Measurements from ENCODE around the gene RABGGTB.
"Not testable (repeated sequence)": the region's sequence is repeated elsewhere in the genome, so short reads cannot be mapped to it uniquely, and the experiment has no call there.

Gene RABGGTB

DNA sequence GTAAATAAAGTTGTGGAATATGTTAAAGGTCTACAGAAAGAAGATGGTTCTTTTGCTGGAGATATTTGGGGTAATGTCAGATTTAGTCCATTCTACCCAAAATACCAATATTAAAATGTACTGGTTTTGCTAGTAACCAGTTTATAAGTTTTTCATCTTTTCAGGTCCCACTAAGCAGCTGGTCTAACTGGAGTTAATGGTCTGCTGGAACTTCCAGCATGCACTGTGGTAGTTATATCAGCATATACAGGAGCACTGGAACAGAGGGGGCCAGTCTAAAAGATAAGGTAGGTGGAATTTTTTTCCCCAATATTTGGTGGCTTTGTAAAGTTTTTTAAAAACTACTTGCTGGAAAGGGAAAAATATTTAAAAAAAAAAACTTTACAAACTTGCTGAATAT is 3.9 kb downstream of the RABGGTB start:
- no peaks in the 10 kb centered on the region for H3K27me3 ChIP-seq
- peaks cover 0 to 4% (median 0%) of the 10 kb centered on the region in 11 experiments; a peak in 1 of 22 replicates for H3K9me3 ChIP-seq (replicated peaks in 1 of 11)
- H3K4me2 ChIP-seq = peak overlapping the region; percentile 93 to 100 (median 97)
- H4K20me1 ChIP-seq = peaks cover 76 to 84% (median 82%) of the 10 kb centered on the region in 11 experiments
- H3K27ac ChIP-seq = peak overlapping the region in 5 of 11 experiments; percentile 23 to 99 (median 96); a peak in 6 of 22 replicates
- H3K36me3 ChIP-seq = peaks cover 77 to 82% (median 80%) of the 10 kb centered on the region in 11 experiments
- H3K4me1 ChIP-seq = peaks cover 40 to 62% (median 50%) of the 10 kb centered on the region in 10 experiments
- peak overlapping the region; percentile 73 to 85 (median 76); a peak in 18 of 20 replicates for H3K4me3 ChIP-seq
- TF ChIP-seq Cebpa-rat (IDR thresholded peaks at IDR 0.05) = no peak
- H3K9ac ChIP-seq = peak overlapping the region; percentile 87 to 99 (median 94)

DNA sequence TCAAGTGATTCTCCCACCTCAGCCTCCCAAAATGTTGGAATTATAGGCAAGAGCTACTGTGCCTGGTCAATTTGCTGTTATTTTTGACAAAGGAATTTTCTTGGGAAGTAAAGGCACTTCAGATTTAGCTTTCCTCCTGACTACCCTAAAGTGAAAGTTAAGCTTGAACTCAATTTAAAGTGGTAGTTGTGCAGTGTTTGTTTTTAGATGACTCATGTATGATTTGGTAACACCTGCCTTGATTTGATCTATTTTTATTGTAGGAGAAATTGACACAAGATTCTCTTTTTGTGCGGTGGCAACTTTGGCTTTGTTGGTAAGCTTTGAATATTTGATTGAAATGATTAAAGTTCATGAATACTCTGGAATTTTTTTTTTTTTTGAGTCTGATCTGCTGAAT is 5.0 kb downstream of the RABGGTB start:
- no peaks in the 10 kb centered on the region for H3K9me3 ChIP-seq (replicated peaks in 1 of 11)
- peaks cover 88 to 93% (median 90%) of the 10 kb centered on the region in 11 experiments for H3K36me3 ChIP-seq
- H4K20me1 ChIP-seq = peaks cover 87 to 94% (median 92%) of the 10 kb centered on the region in 11 experiments
- H3K4me2 ChIP-seq = peak overlapping the region; percentile 93 to 100 (median 97)
- peaks cover 32 to 54% (median 43%) of the 10 kb centered on the region in 10 experiments for H3K4me1 ChIP-seq
- H3K27me3 ChIP-seq = no peaks in the 10 kb centered on the region
- no peak for TF ChIP-seq Cebpa-rat (IDR thresholded peaks at IDR 0.05)
- H3K27ac ChIP-seq = peak overlapping the region in 10 of 11 experiments; percentile 6 to 99 (median 49); a peak in 14 of 22 replicates
- peak overlapping the region; percentile 87 to 99 (median 94); a peak in 17 of 22 replicates for H3K9ac ChIP-seq
- peak overlapping the region in 9 of 10 experiments; percentile 73 to 85 (median 76); a peak in 16 of 20 replicates for H3K4me3 ChIP-seq

DNA sequence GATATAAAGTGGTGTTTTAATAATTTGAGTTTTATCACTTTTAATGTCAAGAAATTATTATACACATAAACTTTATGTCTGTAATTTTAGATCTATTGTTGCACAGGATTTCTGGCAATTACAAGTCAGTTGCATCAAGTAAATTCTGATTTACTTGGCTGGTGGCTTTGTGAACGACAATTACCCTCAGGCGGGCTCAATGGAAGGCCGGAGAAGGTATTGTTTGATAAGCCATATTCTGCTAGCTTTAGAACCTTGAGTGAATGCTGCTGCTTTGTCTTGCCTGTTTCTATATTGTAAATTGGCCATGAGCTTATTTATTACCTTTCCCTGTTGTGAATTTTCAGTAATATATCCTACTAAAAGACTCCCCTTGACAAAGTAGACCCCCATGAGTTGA is 6.0 kb downstream of the RABGGTB start:
- no peak for TF ChIP-seq Cebpa-rat (IDR thresholded peaks at IDR 0.05)
- no peaks in the 10 kb centered on the region for H3K27me3 ChIP-seq
- no peaks in the 10 kb centered on the region for H3K9me3 ChIP-seq (replicated peaks in 1 of 11)
- peak overlapping the region in 9 of 11 experiments; percentile 25 to 100 (median 33); a peak in 10 of 22 replicates for H3K4me2 ChIP-seq
- H3K4me3 ChIP-seq = peak overlapping the region in 2 of 10 experiments; percentile 11; a peak in 3 of 20 replicates
- peaks cover 97 to 100% (median 100%) of the 10 kb centered on the region in 11 experiments for H4K20me1 ChIP-seq
- H3K4me1 ChIP-seq = peaks cover 32 to 54% (median 42%) of the 10 kb centered on the region in 10 experiments
- H3K36me3 ChIP-seq = peaks cover 96 to 100% (median 100%) of the 10 kb centered on the region in 11 experiments
- H3K9ac ChIP-seq = no peak overlapping the region
- no peak overlapping the region for H3K27ac ChIP-seq

DNA sequence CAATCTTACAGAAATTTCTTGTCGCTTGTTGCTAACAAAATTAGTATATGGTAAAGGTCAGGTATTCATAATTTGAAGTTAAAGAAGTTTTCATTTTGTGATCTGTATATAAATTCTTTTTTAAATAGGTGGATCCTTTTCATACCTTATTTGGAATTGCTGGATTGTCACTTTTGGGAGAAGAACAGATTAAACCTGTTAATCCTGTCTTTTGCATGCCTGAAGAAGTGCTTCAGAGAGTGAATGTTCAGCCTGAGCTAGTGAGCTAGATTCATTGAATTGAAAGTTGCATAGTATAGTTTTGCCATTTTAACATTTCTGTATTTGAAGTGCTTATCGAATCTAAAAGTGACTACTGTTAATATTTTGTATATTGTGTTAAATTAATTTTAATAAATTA is 8.3 kb downstream of the RABGGTB start:
- no peaks in the 10 kb centered on the region for H3K9me3 ChIP-seq (replicated peaks in 1 of 11)
- H4K20me1 ChIP-seq = peaks cover 77 to 98% (median 89%) of the 10 kb centered on the region in 11 experiments
- no peaks in the 10 kb centered on the region for H3K27me3 ChIP-seq
- no peak overlapping the region; a peak in 1 of 22 replicates for H3K9ac ChIP-seq
- peaks cover 77 to 99% (median 90%) of the 10 kb centered on the region in 11 experiments for H3K36me3 ChIP-seq
- no peak overlapping the region for H3K27ac ChIP-seq
- peaks cover 21 to 47% (median 30%) of the 10 kb centered on the region in 10 experiments for H3K4me1 ChIP-seq
- TF ChIP-seq Cebpa-rat (IDR thresholded peaks at IDR 0.05) = no peak
- no peak overlapping the region for H3K4me2 ChIP-seq
- no peak overlapping the region for H3K4me3 ChIP-seq

DNA sequence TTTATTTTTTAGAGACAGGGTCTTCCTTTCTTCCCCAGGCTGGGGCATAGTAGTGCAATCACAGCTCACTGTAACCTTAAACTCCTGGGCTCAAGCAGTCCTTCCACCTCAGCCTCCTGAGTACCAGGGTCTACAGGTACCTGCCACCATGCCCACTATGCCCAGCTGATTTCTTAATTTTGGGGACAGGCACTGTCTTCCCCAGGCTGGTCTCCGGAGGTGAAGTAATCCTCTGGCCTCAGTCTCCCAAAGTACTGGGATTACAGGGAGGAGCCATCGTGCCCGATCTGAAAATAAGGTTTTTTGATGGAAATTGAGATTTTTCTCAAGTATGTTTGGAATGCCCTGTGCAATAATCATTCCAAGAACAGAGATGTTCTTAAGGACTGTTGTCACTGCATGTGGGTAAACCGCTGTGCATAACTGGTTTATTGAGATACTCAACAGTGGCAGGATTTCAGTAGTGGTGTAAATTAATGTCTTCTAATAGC is 9.7 kb downstream of the RABGGTB start:
- H3K9ac ChIP-seq = no peak overlapping the region
- H3K36me3 ChIP-seq = peaks cover 64 to 86% (median 77%) of the 10 kb centered on the region in 11 experiments
- TF ChIP-seq Cebpa-rat (IDR thresholded peaks at IDR 0.05) = no peak
- H3K9me3 ChIP-seq (replicated peaks in 1 of 11) = no peaks in the 10 kb centered on the region
- H3K4me2 ChIP-seq = no peak overlapping the region
- H3K4me1 ChIP-seq = peaks cover 7 to 33% (median 17%) of the 10 kb centered on the region in 10 experiments
- H3K4me3 ChIP-seq = no peak overlapping the region
- H4K20me1 ChIP-seq = peaks cover 63 to 84% (median 76%) of the 10 kb centered on the region in 11 experiments
- H3K27ac ChIP-seq = no peak overlapping the region
- no peaks in the 10 kb centered on the region for H3K27me3 ChIP-seq

DNA sequence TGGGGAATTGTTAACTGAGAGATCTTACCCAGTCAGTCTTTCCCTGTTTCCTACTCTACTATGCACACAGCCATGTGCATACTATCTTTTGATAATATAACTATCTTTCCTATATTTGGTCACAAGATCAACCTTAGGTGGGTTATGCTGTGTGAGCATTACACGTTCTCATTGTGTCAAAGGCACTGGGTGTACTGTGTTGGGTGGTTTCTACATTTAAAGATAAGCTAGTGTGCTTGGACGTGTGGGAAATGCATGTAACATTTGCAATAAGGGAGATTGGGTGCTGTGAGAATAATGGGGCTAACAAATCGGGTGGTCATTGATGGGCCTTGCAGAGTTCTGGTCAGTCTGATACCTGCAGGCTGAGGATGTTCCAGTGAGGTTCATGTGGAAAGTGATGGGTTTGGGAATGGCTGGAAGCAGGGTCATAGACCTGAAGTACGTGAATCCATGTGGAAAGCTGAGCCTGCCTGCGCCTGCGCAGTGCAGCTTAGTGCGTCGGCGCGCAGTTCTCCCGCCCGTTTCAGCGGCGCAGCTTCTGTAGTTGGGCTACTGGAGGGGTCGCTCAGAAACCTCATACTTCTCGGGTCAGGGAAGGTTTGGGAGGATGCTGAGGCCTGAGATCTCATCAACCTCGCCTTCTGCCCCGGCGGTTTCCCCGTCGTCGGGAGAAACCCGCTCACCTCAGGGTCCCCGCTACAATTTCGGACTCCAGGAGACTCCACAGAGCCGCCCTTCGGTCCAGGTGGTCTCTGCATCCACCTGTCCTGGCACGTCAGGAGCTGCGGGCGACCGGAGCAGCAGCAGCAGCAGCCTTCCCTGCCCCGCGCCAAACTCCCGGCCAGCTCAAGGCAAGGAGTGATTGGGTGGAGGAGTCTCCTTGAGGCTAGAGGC is 10.6 kb downstream of the RABGGTB start, which contains the start of gene MSH4:
Gene MSH4 (plus strand): TSS at position 507 of the 897 bp plus-strand sequence. CDS start 104 bp downstream, at position 611.
- no peak for TF ChIP-seq Cebpa-rat (IDR thresholded peaks at IDR 0.05)
- Histone ChIP-seq H3K9ac (no peak within 1 kb of the TSS), H3K27me3 (no peaks in the 10 kb centered on the region), H4K20me1 (peaks cover 55 to 75% (median 67%) of the 10 kb centered on the region in 11 experiments), H3K4me1 (peaks cover 0 to 24% (median 8%) of the 10 kb centered on the region in 10 experiments; a peak in 12 of 20 replicates), H3K9me3 (replicated peaks in 1 of 11) (no peaks in the 10 kb centered on the region), H3K36me3 (peaks cover 55 to 77% (median 68%) of the 10 kb centered on the region in 11 experiments), H3K4me3 (no peak within 1 kb of the TSS), H3K27ac (no peak within 1 kb of the TSS), H3K4me2 (no peak within 1 kb of the TSS)

DNA sequence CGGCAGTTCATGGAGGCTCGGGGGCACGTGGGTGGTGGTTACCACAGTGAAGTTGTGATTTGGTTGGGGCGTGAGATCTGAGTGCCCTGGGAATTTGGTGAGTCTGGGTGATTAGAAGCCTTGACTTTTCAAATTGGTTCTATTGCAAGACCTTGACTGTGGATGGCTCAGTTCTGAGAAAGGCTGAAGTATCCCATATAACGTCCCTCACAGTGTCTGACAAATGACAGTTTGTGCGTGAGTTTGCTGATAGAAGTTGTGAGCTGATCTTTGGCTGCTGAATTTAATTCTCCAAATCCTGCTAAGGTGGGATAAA is 11.2 kb downstream of the RABGGTB start:
- TF ChIP-seq Cebpa-rat (IDR thresholded peaks at IDR 0.05) = no peak

DNA sequence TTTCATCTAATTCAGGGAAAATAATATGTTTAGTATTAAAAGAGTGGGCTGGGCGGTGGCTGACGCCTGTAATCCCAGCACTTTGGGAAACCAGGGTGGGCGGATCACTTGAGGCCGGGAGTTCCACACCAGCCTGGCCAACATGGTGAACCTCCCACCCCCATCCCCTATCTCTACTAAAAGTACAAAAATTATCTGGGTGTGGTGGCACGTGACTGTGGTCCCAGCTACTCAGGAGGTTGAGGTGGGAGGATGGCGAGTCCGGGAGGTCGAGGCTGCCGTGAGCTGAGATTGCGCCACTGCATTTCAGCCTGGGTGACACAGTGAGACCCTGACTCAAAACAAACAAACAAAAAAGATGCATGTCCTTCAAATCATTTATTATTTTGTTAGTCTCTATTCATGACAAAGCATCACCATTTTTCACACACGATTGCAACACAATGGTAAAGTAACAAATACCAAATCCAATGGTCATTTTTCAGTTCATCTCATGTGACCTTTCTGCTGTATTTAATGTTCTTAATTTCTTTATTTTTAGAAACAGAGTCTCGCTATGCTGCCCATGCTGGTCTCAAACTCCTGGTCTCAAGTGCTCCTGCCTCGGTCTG is 11.7 kb downstream of the RABGGTB start:
- H3K9ac ChIP-seq = no peak overlapping the region
- H3K9me3 ChIP-seq (replicated peaks in 1 of 11) = no peaks in the 10 kb centered on the region
- H4K20me1 ChIP-seq = peaks cover 44 to 64% (median 56%) of the 10 kb centered on the region in 11 experiments
- H3K4me3 ChIP-seq = no peak overlapping the region
- no peaks in the 10 kb centered on the region for H3K27me3 ChIP-seq
- peaks cover 44 to 66% (median 57%) of the 10 kb centered on the region in 11 experiments for H3K36me3 ChIP-seq
- peaks cover 0 to 14% (median under 1%) of the 10 kb centered on the region in 10 experiments; a peak in 5 of 20 replicates for H3K4me1 ChIP-seq
- TF ChIP-seq Cebpa-rat (IDR thresholded peaks at IDR 0.05) = no peak
- H3K4me2 ChIP-seq = no peak overlapping the region
- H3K27ac ChIP-seq = no peak overlapping the region

More for the DNA sequence above, 11.2 kb downstream of the RABGGTB start:
- Histone ChIP-seq H3K4me2 (no peak overlapping the region), H3K4me1 (peaks cover 0 to 18% (median 4%) of the 10 kb centered on the region in 10 experiments; a peak in 7 of 20 replicates), H3K9ac (no peak overlapping the region), H3K27me3 (no peaks in the 10 kb centered on the region), H3K27ac (no peak overlapping the region), H4K20me1 (peaks cover 49 to 69% (median 61%) of the 10 kb centered on the region in 11 experiments), H3K36me3 (peaks cover 49 to 71% (median 62%) of the 10 kb centered on the region in 11 experiments), H3K4me3 (no peak overlapping the region), H3K9me3 (replicated peaks in 1 of 11) (no peaks in the 10 kb centered on the region)

DNA sequence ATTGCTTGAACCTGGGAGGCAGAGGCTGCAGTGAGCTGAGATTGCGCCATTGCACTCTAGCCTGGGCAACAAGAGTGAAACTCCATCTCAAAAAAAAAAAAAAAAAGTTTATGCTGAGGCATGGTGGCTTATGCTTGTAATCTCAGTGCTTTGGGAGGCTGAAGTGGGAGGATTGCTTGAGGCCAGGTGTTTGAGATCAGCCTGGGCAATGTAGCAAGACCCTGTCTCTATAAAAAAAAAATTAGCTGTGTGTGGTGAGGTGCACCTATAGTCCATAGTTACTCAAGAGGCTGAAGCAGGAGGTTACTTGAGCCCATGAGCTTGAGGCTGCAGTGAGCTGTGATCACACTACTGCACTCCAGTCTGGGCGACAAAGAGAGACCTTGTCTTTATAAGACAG is 15.4 kb downstream of the RABGGTB start:
- peaks cover 7 to 29% (median 19%) of the 10 kb centered on the region in 11 experiments for H3K36me3 ChIP-seq
- not testable (repeated sequence) for H3K27me3 ChIP-seq; H3K27ac ChIP-seq; H3K9ac ChIP-seq; H3K4me1 ChIP-seq; H3K4me3 ChIP-seq; H3K9me3 ChIP-seq (replicated peaks in 1 of 11); H3K4me2 ChIP-seq
- H4K20me1 ChIP-seq = peaks cover 6 to 27% (median 18%) of the 10 kb centered on the region in 11 experiments; a peak in 20 of 22 replicates
